ENCODE measurements around the gene APEH.
A peak's percentile ranks its signal among the peaks of the same experiment; 100 is the strongest.

The APEH gene

GRCh38 chr3:49715611-49716121 is 41.5 kb downstream of the APEH start:
- DNase-seq: no peak

GRCh38 chr3:49716169-49716568 is 42.0 kb downstream of the APEH start:
- DNase-seq: no peak

- no peak for DNase-seq
Observed at GRCh38 chr3:49716691-49717210, 42.6 kb downstream of the APEH start.

- DNase-seq: no peak
Observed at GRCh38 chr3:49717211-49717958, 43.2 kb downstream of the APEH start.

- peak; percentile 31 for DNase-seq
Observed at GRCh38 chr3:49717959-49718857, 44.1 kb downstream of the APEH start.

GRCh38 chr3:49718858-49719213 is 44.7 kb downstream of the APEH start:
- DNase-seq: no peak

- DNase-seq: peak; percentile 50
Observed at GRCh38 chr3:49719214-49719884, 45.2 kb downstream of the APEH start, which contains the start of gene AMIGO3. TSS of gene AMIGO3 (minus strand) at chr3:49719684. CDS start at chr3:49719465, 219 bp downstream.

- DNase-seq: no peak
Observed at GRCh38 chr3:49720855-49721595, 46.9 kb downstream of the APEH start.

- DNase-seq: no peak
Observed at GRCh38 chr3:49721596-49721895, 47.4 kb downstream of the APEH start.

GRCh38 chr3:49721896-49722781 is 48.0 kb downstream of the APEH start:
- no peak for DNase-seq

GRCh38 chr3:49722896-49723295 is 48.7 kb downstream of the APEH start:
- DNase-seq: no peak

- DNase-seq: peak; percentile 7
Observed at GRCh38 chr3:49723296-49723627, 49.1 kb downstream of the APEH start.

- DNase-seq: peak; percentile 42
Observed at GRCh38 chr3:49723628-49724551, 49.7 kb downstream of the APEH start, which contains the start of gene GMPPB. TSS of gene GMPPB (minus strand) at chr3:49723951. CDS start at chr3:49723726, 225 bp downstream.

- DNase-seq: no peak
Observed at GRCh38 chr3:49724586-49724985, 50.4 kb downstream of the APEH start.

GRCh38 chr3:49725906-49726681 is 51.9 kb downstream of the APEH start:
- peak; percentile 11 for DNase-seq

GRCh38 chr3:49727154-49727923 is 53.2 kb downstream of the APEH start:
- no peak for DNase-seq

GRCh38 chr3:49727924-49728361 is 53.8 kb downstream of the APEH start:
- DNase-seq: no peak

- DNase-seq: no peak
Observed at GRCh38 chr3:49729966-49730609, 55.9 kb downstream of the APEH start.
